GM18870 (cell line): ENCODE data around the gene ARID1A.

ENCODE experiments used
- ATAC-seq: cut with Tn5 transposase; IDR thresholded peaks from one replicate; pipeline ENCODE4 v1.9.1; 2021; ENCODE audit warnings: moderate library complexity; ENCODE audit not compliant: unreplicated experiment

ARID1A gene

GRCh38 chr1:26824731-26825130 lies 128.9 kb downstream of the ARID1A start:
- no peak for ATAC-seq

GRCh38 chr1:26826261-26827105 lies 130.7 kb downstream of the ARID1A start, which contains the start of gene ZDHHC18:
Gene ZDHHC18, plus strand, starts transcription at chr1:26826688. Its CDS starts 117 bp downstream, at chr1:26826805.
- ATAC-seq, result no peak

- no peak for ATAC-seq
These were observed 131.3 kb downstream of the ARID1A start for GRCh38 chr1:26827106-26827604.

- no peak for ATAC-seq
These were observed 131.8 kb downstream of the ARID1A start for GRCh38 chr1:26827663-26828062.

GRCh38 chr1:26828411-26828991 lies 132.7 kb downstream of the ARID1A start:
- no peak for ATAC-seq

- no peak for ATAC-seq
These were observed 133.5 kb downstream of the ARID1A start for GRCh38 chr1:26829184-26829911.

GRCh38 chr1:26831059-26831458 lies 135.2 kb downstream of the ARID1A start:
- no peak for ATAC-seq
